EH (cell line): Measurements from ENCODE around the gene NMNAT3.
A peak's percentile ranks its signal among the peaks of the same experiment; 100 is the strongest.
"Not testable (repeated sequence)": the region's sequence is repeated elsewhere in the genome, so short reads cannot be mapped to it uniquely, and the experiment has no call there.

Experiments
- DNase-seq: peaks from one replicate; pipeline ENCODE4 v3.0.0-alpha.2; 2015; ENCODE audit warnings: low read depth

The NMNAT3 gene

DNA sequence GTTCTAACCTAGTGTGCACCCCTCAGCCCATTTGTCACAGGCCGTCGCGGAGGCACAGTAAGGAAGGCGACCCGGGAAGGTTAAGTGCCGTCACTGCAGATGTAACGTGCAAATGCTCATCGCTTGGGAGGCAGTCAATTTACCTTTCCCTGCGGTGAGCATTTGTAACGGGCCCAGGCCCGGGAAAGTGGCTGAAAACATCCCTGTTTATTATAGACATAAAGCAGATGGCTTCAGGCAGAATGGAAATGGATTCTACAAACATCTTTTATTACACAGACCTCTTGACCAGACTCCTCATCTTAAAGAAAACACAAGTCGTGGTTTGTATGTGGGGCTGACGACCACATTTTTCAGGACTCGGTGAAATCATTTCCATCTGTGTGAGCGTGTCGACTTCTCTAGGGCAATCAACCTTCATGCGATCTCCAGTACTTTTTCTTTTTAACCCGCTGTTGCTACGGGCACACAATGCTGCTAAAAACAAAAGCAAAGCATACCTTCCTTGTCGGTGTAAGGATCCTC lies 43.6 kb downstream of the NMNAT3 start:
- DNase-seq: peak; percentile 5

DNA sequence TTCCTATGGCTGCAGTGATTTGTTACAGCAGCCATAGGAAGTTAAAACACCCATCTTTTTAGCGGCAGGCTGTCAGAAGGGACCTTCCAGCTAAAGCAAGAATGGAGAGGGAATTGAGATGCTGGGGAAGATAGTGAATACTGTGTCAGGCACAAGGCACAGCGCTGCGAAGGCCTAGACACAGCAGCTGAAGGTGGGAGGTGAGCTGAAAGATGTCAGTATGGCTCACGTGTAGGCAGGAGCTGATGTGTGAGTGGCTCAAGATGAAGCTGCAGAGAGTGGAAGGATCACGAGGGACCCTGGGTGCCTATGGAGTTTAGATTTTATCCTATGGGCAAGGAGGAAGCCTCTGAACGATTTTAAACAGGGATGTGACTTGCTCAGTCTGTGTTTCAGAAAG lies 44.3 kb downstream of the NMNAT3 start:
- DNase-seq: no peak

DNA sequence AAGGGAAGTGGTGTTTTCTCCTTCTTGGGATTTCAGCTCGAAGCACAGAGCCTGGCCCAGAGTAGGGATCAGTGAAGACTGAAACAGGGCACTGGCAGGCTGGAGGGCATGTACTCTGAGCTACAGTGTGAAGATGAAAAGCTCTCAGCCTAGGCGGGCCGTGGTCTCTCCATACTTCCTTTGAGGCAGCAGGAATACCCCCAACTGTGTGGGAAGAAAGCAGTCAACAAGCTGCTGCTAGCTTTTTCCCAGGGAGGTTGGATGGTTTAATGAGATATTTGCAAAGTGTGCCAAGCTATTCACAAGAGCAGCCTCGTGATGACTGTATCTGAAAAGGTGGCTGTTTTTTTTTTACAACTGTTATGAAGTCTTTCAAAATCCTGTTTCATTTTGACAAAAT lies 47.2 kb downstream of the NMNAT3 start:
- DNase-seq: no peak

DNA sequence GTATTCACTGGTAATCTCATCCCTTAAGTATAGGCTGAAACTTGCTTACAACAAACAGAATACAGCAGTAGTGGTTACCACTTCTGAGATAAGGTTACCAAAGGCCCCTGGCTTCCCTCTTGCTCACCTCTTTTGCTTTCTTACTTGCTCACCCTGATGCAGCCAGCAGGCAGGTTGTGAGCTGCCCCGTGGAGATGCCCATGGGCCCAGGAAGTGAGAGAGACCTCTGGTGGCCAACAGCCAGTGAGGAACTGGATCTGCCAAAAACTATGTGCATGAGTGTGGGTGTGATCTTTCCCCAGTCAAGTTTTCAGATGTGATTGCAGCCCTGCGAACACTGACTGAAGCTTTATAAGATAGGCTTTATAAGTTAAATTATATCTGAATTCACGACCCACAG lies 48.7 kb downstream of the NMNAT3 start:
- peak; percentile 25 for DNase-seq

DNA sequence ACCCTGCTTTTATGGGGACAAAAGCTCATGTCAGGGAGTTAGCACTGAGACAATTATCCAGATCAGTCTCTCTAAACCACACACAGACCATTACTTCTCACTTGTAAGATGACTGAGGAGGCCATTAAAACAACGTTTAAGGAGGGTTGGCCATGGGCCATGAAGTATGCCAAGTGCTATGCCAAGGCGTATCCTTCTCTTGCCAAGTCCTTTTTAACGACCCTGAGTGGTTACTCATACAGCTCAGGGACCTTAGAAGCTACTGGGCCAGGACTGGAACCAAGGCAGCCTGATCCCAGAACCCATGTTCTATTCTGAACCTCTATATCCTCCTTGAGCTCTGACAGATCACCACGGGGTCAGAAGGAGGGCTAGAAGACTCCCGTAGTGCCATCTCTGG lies 50.0 kb downstream of the NMNAT3 start:
- no peak for DNase-seq

DNA sequence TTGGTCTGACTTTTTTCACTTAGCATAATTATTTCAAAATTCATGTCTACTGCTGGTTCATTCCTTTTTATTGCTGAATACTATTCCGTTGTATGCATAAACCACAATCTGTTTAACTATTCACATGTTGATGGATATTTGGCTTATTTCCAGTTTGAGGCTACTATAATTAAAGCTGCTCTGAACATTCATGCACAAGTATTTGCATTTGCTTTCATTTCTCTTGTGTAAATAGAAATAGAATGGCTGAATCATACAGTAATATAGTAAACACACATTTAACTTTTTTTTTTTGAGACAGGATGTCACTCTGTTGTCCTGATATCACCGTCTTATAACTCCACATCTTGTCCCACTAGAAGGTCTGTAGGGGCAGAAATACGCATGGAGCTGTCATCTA lies 57.3 kb downstream of the NMNAT3 start:
- DNase-seq: no peak

DNA sequence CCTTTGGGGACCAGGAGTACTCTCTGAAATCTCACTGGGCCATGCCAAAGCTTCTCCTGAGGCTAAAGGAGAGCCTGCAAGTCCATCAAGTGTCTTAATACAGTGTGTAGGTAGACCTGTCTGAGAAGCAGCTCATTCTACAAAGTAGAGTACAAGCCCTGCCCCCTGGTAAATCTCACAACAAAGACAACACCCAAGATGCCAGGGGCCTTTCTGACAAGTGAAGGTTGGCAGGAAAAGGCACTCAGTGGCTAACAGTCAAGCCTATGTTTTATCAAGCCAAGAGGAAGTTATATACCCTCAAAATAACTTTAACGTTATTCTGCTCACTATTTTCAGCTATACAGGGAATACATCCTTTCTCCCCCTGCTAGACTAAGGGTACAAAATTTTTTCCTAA lies 58.3 kb downstream of the NMNAT3 start:
- DNase-seq: no peak

DNA sequence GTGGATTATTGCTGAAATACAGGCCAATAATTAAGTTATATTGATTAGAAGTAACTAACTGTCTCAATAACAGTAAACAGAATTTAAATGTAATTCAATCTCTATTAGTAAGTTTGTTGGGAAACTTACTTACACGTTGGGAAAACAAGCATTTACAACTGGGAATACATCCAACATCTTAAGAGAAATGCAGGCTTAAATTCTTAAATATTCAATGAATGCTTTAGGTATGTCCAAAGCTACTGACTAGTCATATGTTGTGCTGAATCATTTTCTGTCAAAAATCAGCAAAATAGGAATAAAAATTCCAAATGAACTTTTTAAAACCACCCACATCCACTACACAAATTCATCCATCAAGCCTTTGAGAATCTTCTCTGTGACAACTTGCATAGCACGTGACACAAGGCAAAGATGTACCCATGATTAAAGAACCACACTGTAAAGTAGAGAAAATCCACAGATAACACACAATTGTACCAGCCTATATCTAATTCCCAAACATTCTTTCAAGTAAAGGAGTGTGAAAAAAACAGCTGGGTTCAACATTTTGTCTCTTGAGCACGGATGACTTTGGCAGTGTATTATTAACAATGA lies 60.0 kb downstream of the NMNAT3 start:
- no peak for DNase-seq

DNA sequence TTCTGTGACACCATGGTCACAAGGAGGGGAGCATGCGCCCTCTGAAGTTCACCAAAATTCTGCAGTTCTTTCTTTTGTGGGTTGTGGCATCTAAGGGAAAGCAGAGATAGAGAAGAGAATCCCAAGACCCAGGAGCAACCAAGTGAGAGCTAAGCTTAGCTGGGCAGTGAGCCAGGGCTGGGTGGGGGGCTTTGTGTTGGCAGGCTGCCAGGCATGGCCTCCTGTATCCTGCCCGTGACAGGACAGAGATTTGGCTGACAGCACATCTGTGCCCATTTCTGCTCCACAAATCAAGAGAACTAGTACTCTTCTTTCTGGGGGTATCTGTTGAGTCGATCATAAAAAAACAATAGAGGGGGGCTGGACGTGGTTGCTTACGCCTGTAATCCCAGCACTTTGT lies 66.2 kb downstream of the NMNAT3 start:
- DNase-seq: no peak

DNA sequence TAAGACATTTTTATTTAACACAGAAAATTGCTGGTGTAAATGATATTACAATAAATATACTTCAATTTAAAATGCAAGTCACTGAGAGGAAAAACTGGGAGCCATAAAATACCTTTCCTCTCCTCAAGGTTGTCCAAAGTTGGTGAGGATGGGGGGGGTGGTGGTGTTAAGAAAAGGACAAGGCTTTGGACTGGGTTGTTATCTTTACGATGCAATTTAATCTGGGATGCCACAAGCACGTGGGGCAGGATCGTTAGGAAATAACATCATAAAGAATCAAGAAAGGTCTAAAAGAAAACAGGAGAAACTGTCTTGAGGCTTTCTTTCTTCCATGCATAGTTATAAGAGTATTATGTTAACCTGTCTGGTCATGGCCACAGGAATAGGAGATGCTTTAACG lies 66.9 kb downstream of the NMNAT3 start:
- no peak for DNase-seq

DNA sequence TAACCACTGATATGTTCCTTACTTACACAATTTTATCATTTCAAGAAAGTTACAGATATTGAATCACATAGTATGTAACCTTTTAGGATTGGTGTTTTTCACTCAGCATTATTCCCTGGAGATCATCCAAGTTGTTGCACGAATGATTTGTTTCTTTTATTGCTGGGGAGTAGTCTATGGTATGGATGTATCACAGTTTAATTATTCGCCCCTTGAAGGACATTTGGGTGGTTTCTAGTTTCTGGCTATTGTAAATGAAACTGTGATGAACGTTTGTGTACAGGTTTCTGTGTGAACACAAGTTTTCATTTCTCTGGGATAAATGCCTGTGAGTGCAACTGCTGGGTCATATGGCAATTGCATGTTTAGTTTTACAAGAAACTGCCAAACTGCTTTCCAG lies 68.8 kb downstream of the NMNAT3 start:
- DNase-seq: no peak

DNA sequence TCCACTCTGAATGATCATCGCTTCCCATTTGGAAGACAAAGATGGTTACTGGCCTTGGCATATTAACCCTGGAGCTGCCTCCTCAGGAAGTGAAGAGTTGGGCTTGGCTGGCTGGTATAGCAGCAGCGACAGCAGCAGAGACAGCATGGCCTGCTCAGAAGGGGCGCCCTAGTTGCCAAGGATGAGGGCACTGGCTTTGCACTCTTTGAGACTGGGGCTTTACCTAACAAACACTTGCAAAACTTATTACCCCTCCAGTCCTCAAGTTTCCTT lies 69.7 kb downstream of the NMNAT3 start:
- DNase-seq: no peak

DNA sequence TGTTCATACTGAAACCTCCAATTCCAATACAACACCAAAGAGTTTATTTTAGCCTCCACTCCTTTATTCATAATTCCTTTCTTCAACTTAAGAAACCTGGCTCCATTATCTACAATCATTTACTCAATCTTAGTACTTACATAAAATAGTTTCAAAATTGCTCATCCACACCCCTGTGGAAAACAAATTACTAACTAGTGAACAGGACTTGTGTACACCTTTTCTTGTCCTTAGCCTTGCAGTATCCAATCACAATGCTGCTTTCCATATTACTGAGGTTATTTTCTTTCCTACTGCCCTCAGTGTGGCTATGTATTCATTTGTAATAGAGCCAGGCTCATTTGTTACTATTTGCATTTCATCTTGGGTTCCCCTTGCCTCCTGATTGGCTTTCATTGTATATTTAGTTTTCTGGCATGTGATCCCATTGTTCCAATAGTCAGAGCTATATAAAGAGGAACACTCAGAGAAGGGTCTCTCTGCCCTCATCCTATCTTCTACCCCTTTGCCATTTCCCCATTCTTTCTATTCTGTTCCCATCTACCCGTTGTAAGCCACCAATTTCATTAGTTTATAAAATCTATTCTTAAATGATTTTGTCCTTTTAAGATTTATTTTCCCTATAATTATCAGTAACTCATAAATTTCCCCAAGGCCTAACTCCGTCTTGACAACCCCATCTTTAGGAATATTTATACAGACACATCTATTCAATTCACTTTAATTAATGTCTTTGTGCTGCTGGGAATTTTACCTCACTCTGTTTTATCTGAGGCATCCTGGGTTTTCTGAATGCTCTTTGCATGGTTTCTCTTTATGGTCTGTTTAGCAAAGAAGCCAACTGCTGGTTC lies 70.3 kb downstream of the NMNAT3 start:
- no peak for DNase-seq

DNA sequence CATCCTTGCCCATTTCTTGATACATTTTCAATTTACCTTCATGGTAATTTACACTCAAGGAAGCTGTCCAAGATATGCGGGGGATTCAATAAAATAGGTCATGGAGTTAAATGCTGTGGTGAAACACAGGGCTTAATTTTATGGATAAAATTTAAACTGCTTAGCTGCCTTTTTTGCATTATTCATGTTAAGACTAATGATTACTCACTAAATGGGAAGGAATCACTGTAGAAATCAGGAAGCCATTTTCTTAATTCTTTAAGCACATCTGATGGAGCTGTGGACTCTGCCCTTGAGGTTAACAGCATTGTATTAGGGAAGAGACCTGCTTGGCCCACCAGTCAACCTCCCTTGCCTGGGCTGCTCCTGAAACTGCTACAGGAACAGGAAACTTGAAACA lies 75.8 kb downstream of the NMNAT3 start:
- DNase-seq: no peak

DNA sequence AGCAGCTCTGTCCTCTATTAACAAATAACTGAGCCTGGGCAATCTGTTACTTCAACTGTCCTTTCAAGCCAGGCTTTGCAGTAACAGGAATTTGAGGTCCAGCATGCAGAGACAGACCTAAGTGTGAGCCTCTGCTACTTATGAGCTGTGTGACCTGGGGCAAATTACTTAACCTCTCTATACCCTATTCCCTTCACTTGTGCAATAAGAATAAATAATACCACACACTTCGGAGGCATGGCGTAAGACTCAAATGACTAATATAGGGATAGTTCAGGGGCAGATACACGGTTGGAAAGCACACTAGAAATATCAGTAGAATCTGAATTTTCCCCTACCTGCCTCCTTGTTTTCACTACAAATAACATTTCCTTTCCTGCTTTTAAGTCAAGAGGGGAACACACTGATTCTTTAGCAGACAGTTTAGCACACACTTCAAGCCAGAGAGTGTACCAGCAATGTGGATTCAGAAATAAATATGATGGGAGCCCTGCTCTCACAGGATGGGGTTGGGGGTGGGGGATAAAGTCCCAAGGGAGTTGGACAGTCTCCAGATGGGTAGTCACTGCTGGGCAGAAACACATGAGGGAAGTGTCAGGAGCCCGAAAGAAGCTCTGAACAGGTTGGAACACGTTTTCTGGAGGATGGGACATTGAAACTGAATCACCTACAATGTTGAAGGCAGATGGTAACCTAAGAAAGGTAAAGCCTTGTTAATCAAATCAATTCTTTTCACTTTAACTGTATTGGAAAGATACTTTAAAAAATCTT lies 76.4 kb downstream of the NMNAT3 start:
- no peak for DNase-seq

DNA sequence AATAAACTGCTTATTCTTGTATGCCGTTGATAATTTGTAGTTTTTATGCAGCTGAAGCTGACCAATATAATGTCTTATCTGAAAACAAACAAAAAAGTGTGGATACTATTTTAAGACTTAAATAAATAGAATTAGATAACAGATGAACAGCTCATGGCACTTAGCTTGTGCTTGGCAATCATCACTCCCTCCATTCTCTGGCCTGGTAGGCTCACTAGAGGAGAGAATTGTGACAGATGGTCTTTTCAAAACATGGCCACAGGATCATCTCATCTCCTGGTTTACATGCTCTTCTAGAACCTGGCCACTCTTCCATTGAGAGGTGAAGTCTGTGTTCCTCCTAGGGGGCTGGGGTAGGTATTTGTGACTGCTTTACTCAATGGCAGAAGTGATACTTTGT lies 79.8 kb downstream of the NMNAT3 start:
- DNase-seq: no peak

DNA sequence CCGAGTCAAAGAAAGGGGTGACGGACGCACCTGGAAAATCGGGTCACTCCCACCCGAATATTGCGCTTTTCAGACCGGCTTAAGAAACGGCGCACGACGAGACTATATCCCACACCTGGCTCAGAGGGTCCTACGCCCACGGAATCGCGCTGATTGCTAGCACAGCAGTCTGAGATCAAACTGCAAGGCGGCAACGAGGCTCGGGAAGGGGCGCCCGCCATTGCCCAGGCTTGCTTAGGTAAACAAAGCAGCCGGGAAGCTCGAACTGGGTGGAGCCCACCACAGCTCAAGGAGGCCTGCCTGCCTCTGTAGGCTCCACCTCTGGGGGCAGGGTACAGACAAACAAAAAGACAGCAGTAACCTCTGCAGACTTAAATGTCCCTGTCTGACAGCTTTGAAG lies 86.6 kb downstream of the NMNAT3 start:
- DNase-seq: not testable (repeated sequence)

DNA sequence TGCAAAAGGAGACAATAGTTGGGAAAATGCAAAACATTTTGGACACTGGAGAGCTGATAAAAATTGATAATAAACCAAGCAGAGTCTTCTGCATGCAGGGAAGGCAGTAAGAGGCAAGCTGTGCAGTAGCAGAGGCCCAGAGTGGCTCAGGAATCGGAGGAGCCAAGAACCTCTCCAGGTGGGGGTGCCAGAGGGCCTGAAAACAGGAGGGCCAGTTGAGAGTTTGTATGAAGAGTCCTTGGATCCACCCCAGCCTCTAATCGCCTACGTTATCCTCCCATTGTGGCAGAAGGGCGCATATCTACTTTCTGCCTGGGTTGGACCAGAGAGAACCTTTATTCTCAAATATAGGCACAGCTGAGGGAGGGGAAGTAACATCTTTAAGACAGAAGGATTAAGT lies 89.3 kb downstream of the NMNAT3 start:
- no peak for DNase-seq

DNA sequence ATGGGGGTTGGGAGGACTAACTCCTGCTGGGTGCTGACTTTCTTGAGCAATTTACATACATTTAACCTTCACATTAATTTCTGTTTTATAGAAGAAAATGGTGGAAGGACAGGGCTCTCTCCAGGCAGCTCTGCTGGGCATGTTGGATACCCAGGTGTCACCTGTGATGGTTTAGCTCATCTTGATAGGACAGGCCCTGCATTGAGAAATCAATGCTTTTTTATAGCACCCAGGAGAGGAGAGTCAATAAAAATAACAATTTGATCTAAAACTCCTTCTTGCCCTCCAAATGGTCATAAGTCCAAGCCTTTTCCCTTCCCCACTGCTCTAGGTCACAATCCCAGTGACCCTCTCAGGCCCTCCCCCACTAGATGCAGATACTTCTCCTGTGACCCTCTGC lies 90.0 kb downstream of the NMNAT3 start:
- no peak for DNase-seq

DNA sequence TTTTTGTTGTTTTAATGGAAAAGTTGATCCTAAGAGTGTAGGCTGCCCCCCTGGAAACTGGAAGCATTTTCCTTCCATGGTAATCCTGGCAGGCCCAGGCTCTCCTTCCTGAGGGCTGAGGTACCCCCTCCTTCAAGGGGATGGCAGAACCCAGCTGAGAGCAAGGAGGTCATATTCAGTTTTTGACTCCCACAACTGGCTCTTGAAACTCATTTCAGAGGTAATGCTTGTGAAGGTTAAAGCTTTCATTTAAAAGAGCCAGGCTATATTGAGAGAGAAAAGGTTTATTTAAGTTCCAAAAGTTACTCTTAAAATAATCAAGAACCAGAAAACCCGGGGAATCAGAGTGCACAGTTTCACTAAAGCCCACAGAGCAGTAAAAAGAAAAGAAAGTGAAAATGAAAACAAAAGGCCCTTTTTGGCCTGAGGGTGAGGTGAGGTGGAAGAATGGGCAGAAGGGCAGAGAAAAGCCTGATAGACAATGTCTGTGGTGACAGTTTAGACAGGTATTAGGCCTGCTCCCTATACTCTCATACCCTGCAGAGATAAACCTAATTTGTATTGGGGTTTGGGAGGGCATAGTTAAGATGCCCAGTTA lies 91.3 kb downstream of the NMNAT3 start:
- no peak for DNase-seq

DNA sequence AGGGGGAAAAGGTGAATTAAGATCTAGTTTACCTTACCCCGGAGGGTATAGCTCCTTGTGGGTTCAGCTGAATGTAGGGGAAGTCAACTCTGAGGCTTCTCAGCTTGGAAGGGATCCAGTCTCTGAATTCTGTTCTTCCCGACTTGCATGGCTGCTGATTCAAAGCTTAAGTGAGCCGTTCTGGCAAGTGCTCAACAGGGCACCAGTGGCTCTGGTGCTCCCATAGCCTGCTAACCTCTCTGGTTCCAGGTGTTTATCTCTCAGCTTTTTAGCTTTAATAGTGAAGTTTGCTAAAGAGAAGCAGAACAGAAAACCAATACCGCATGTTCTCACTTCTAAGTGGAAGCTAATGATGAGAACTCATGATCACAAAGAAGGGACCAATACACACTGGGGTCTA lies 92.0 kb downstream of the NMNAT3 start:
- DNase-seq: no peak

DNA sequence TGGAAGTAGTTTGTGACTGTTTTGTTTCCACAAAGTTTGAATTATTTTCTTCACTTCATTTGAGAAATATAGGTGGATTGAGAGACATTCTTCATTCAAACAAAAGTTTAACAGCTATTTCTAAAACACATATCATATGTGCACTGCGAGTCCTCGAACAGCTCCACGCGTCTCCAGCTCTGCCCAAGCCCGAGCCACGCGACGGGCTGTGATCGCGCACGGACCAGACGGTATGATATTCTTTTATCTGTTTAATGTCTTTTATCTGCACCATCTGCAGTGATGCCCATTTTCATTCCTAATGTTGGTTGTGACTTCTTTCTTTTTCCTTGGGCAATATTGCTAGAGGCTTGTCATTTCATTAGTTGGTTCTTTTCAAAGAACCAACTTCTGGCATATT lies 94.1 kb downstream of the NMNAT3 start:
- DNase-seq: not testable (repeated sequence)

DNA sequence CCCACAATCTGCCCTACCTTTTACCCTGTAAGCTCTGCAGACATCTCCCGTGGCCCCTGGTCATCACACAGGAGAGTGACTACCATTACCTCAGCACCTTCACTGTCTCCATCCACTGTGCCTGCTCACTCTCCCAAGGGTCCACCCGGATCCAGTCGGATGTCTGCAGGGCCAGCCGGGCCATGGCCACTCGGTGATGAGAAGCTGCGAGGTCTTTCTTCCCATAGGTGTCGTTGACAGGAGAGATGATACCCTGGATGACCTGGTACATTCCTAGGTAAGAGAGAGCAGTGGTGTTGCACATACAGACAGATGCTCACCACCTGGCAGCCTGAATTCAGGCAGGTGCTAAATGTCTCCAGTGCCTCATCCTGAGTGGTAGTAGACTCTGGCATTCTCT lies 99.0 kb downstream of the NMNAT3 start:
- no peak for DNase-seq
